ENCODE data around the gene DSG4.

Gene DSG4

GRCh38 chr18:31403409-31403808 is 26.8 kb downstream of the DSG4 start:
- H3K27ac ChIP-seq (ENCODE audit: insufficient read depth in 1 of 2, low read depth in 1 of 2, low read length in 2 of 2, poor library complexity in 1 of 2, severe bottlenecking in 2 of 2) = no peak overlapping the region
- no peaks in the 10 kb centered on the region for H3K36me3 ChIP-seq (ENCODE audit: control insufficient read depth in 4 of 4, insufficient read depth in 4 of 4, low read length in 3 of 4)
- WGBS (ENCODE audit: insufficient coverage) = no CpG with 5 or more reads among the region's 2 CpGs
- ChIA-PET CTCF (interaction anchor here (0.6 kb wide), 1 partner anchor 1410 kb away, joined by 3 read pairs; no protein-coding TSS in a partner anchor), POLR2A (no interaction called here)
- DNase-seq = no peak
- H3K4me3 ChIP-seq (ENCODE audit: control insufficient read depth in 1 of 7, extremely low read depth in 1 of 7, insufficient read depth in 4 of 7, low read depth in 2 of 7, low read length in 6 of 7) = no peak overlapping the region
- H3K4me1 ChIP-seq (ENCODE audit: control extremely low read depth in 1 of 4, control insufficient read depth in 4 of 4, insufficient read depth in 4 of 4, low read length in 3 of 4) = peaks cover 3 to 13% (median 7%) of the 10 kb centered on the region in 4 experiments
- no peaks in the 10 kb centered on the region for H3K9me3 ChIP-seq (ENCODE audit: control extremely low read depth in 1 of 5, control insufficient read depth in 4 of 5, insufficient read depth in 2 of 5, low read depth in 1 of 5, low read length in 4 of 5)
- H3K27me3 ChIP-seq (replicated peaks in 2 of 5; ENCODE audit: control insufficient read depth in 4 of 5, insufficient read depth in 5 of 5, low read length in 4 of 5) = no peaks in the 10 kb centered on the region

- Histone ChIP-seq H3K4me1 (ENCODE audit: control extremely low read depth in 1 of 4, control insufficient read depth in 4 of 4, insufficient read depth in 4 of 4, low read length in 3 of 4) (no peaks in the 10 kb centered on the region), H3K9me3 (ENCODE audit: control extremely low read depth in 1 of 5, control insufficient read depth in 4 of 5, insufficient read depth in 2 of 5, low read depth in 1 of 5, low read length in 4 of 5) (peaks cover 0 to 3% (median 0%) of the 10 kb centered on the region in 5 experiments), H3K27me3 (replicated peaks in 2 of 5; ENCODE audit: control insufficient read depth in 4 of 5, insufficient read depth in 5 of 5, low read length in 4 of 5) (peaks cover 0 to 5% (median 0%) of the 10 kb centered on the region in 5 experiments), H3K4me3 (ENCODE audit: control insufficient read depth in 1 of 7, extremely low read depth in 1 of 7, insufficient read depth in 4 of 7, low read depth in 2 of 7, low read length in 6 of 7) (no peak overlapping the region), H3K27ac (ENCODE audit: insufficient read depth in 1 of 2, low read depth in 1 of 2, low read length in 2 of 2, poor library complexity in 1 of 2, severe bottlenecking in 2 of 2) (no peak overlapping the region), H3K36me3 (ENCODE audit: control insufficient read depth in 4 of 4, insufficient read depth in 4 of 4, low read length in 3 of 4) (no peaks in the 10 kb centered on the region)
- DNase-seq = no peak
- WGBS (ENCODE audit: insufficient coverage) = 100% methylated on average over 2 of the region's 3 CpGs
- POLR2A ChIA-PET = no interaction called here
- CTCF ChIA-PET = interaction anchor here (0.9 to 1.0 kb wide), 2 partner anchors 17 to 50 kb away, joined by 3 read pairs; no protein-coding TSS in a partner anchor
These were observed 31.1 kb downstream of the DSG4 start for GRCh38 chr18:31407649-31408048.

DNA sequence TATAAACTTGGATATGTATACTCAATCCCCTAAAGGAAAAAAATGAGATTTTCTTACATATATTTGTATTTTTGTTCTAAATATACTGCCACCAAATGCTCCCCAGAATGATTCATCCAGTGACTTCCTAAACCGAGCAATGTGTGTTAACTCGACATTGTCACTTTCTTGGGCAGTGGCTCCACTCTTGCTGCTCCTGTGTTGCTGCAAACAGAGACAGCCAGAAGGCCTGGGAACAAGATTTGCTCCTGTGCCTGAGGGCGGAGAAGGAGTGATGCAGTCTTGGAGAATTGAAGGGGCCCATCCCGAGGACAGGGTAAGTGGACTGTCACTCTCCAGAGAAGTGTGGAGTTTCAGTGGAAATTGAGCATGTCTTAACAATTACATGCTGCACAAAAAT is 32.7 kb downstream of the DSG4 start:
- H3K27ac ChIP-seq (ENCODE audit: insufficient read depth in 1 of 2, low read depth in 1 of 2, low read length in 2 of 2, poor library complexity in 1 of 2, severe bottlenecking in 2 of 2) = no peak overlapping the region
- no peak for DNase-seq
- H3K36me3 ChIP-seq (ENCODE audit: control insufficient read depth in 4 of 4, insufficient read depth in 4 of 4, low read length in 3 of 4) = no peaks in the 10 kb centered on the region
- POLR2A ChIA-PET = no interaction called here
- CTCF ChIA-PET = no interaction called here
- peaks cover 0 to 5% (median 0%) of the 10 kb centered on the region in 5 experiments for H3K27me3 ChIP-seq (replicated peaks in 2 of 5; ENCODE audit: control insufficient read depth in 4 of 5, insufficient read depth in 5 of 5, low read length in 4 of 5)
- peaks cover 0 to 3% (median 0%) of the 10 kb centered on the region in 5 experiments for H3K9me3 ChIP-seq (ENCODE audit: control extremely low read depth in 1 of 5, control insufficient read depth in 4 of 5, insufficient read depth in 2 of 5, low read depth in 1 of 5, low read length in 4 of 5)
- 95% methylated on average over 3 of the region's 4 CpGs for WGBS (ENCODE audit: insufficient coverage)
- no peak overlapping the region for H3K4me3 ChIP-seq (ENCODE audit: control insufficient read depth in 1 of 7, extremely low read depth in 1 of 7, insufficient read depth in 4 of 7, low read depth in 2 of 7, low read length in 6 of 7)
- H3K4me1 ChIP-seq (ENCODE audit: control extremely low read depth in 1 of 4, control insufficient read depth in 4 of 4, insufficient read depth in 4 of 4, low read length in 3 of 4) = no peaks in the 10 kb centered on the region

DNA sequence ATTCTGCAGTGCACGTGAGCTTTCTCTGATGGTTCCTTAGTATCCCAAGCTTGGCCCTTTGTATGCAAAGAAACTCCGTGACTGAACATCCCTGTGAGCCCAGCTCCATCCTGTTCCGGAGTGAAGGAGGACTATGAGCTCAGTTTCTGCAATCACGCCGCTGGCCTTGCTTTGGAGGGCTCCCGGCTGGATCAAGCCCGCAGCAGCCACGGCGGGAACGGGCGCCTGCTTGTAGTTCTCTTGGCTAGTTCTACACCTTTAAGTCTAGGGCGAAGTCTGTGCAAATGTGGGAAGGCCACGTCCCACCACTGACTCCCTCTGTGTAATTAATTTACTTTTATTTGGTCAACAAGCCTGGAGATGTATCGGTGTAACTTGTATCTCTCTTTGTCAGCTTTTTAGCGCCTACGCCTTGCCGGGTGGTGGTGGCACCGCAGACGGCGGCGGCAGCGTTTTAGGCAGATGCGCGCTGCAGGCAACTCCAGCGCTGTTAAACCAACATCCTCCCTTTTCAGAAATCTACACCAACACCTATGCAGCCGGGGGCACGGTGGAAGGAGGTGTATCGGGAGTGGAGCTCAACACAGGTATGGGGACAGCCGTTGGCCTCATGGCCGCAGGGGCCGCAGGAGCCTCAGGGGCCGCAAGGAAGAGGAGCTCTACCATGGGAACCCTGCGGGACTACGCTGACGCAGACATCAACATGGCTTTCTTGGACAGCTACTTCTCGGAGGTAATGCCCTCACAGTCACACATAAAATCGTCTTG is 34.3 kb downstream of the DSG4 start:
- POLR2A ChIA-PET = no interaction called here
- WGBS (ENCODE audit: insufficient coverage) = 69% methylated on average over 17 of the region's 37 CpGs
- peaks cover 0 to 3% (median 0%) of the 10 kb centered on the region in 5 experiments for H3K9me3 ChIP-seq (ENCODE audit: control extremely low read depth in 1 of 5, control insufficient read depth in 4 of 5, insufficient read depth in 2 of 5, low read depth in 1 of 5, low read length in 4 of 5)

DNA sequence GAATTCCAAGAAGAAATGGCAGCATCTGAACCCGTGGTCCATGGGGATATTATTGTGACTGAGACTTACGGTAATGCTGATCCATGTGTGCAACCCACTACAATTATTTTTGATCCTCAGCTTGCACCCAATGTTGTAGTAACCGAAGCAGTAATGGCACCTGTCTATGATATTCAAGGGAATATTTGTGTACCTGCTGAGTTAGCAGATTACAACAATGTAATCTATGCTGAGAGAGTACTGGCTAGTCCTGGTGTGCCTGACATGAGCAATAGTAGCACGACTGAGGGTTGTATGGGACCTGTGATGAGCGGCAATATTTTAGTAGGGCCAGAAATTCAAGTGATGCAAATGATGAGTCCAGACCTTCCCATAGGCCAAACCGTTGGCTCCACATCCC is 36.6 kb downstream of the DSG4 start:
- POLR2A ChIA-PET = no interaction called here
- Histone ChIP-seq H3K4me3 (ENCODE audit: control insufficient read depth in 1 of 7, extremely low read depth in 1 of 7, insufficient read depth in 4 of 7, low read depth in 2 of 7, low read length in 6 of 7) (no peak overlapping the region), H3K36me3 (ENCODE audit: control insufficient read depth in 4 of 4, insufficient read depth in 4 of 4, low read length in 3 of 4) (no peaks in the 10 kb centered on the region), H3K27ac (ENCODE audit: insufficient read depth in 1 of 2, low read depth in 1 of 2, low read length in 2 of 2, poor library complexity in 1 of 2, severe bottlenecking in 2 of 2) (no peak overlapping the region), H3K9me3 (ENCODE audit: control extremely low read depth in 1 of 5, control insufficient read depth in 4 of 5, insufficient read depth in 2 of 5, low read depth in 1 of 5, low read length in 4 of 5) (peaks cover 0 to 3% (median 0%) of the 10 kb centered on the region in 5 experiments), H3K27me3 (replicated peaks in 2 of 5; ENCODE audit: control insufficient read depth in 4 of 5, insufficient read depth in 5 of 5, low read length in 4 of 5) (peaks cover 0 to 5% (median 0%) of the 10 kb centered on the region in 5 experiments), H3K4me1 (ENCODE audit: control extremely low read depth in 1 of 4, control insufficient read depth in 4 of 4, insufficient read depth in 4 of 4, low read length in 3 of 4) (no peaks in the 10 kb centered on the region)
- CTCF ChIA-PET = no interaction called here
- 95% methylated on average over 4 of the region's 6 CpGs for WGBS (ENCODE audit: insufficient coverage)
- DNase-seq = no peak

More for the DNA sequence above, 34.3 kb downstream of the DSG4 start:
- no peaks in the 10 kb centered on the region for H3K4me1 ChIP-seq (ENCODE audit: control extremely low read depth in 1 of 4, control insufficient read depth in 4 of 4, insufficient read depth in 4 of 4, low read length in 3 of 4)
- no peaks in the 10 kb centered on the region for H3K36me3 ChIP-seq (ENCODE audit: control insufficient read depth in 4 of 4, insufficient read depth in 4 of 4, low read length in 3 of 4)
- no peak overlapping the region for H3K27ac ChIP-seq (ENCODE audit: insufficient read depth in 1 of 2, low read depth in 1 of 2, low read length in 2 of 2, poor library complexity in 1 of 2, severe bottlenecking in 2 of 2)
- DNase-seq = no peak
- no peak overlapping the region for H3K4me3 ChIP-seq (ENCODE audit: control insufficient read depth in 1 of 7, extremely low read depth in 1 of 7, insufficient read depth in 4 of 7, low read depth in 2 of 7, low read length in 6 of 7)
- CTCF ChIA-PET = interaction anchor here (1.0 kb wide), 2 partner anchors 12 to 13 kb away, joined by 3 read pairs; no protein-coding TSS in a partner anchor
- peaks cover 0 to 5% (median 0%) of the 10 kb centered on the region in 5 experiments for H3K27me3 ChIP-seq (replicated peaks in 2 of 5; ENCODE audit: control insufficient read depth in 4 of 5, insufficient read depth in 5 of 5, low read length in 4 of 5)

DNA sequence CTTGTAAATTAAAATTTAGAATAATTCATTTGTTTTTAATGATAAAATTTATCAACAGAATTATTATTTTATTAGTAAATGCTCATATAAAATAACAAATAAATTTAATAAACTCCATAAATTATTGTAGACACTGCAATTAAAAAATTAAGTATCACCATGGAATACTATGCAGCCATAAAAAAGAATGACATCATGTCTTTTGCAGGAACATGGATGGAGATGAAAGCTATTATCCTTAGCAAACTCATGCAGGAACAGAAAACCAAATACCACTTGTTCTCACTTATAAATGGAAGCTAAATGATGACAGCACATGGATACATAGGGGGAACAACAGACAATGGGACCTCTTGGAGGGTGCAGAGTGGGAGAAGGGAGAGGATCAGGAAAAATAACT is 41.3 kb downstream of the DSG4 start:
- Histone ChIP-seq H3K27me3 (replicated peaks in 2 of 5; ENCODE audit: control insufficient read depth in 4 of 5, insufficient read depth in 5 of 5, low read length in 4 of 5) (no peaks in the 10 kb centered on the region), H3K9me3 (ENCODE audit: control extremely low read depth in 1 of 5, control insufficient read depth in 4 of 5, insufficient read depth in 2 of 5, low read depth in 1 of 5, low read length in 4 of 5) (no peaks in the 10 kb centered on the region), H3K27ac (ENCODE audit: insufficient read depth in 1 of 2, low read depth in 1 of 2, low read length in 2 of 2, poor library complexity in 1 of 2, severe bottlenecking in 2 of 2) (no peak overlapping the region), H3K36me3 (ENCODE audit: control insufficient read depth in 4 of 4, insufficient read depth in 4 of 4, low read length in 3 of 4) (no peaks in the 10 kb centered on the region), H3K4me3 (ENCODE audit: control insufficient read depth in 1 of 7, extremely low read depth in 1 of 7, insufficient read depth in 4 of 7, low read depth in 2 of 7, low read length in 6 of 7) (no peak overlapping the region), H3K4me1 (ENCODE audit: control extremely low read depth in 1 of 4, control insufficient read depth in 4 of 4, insufficient read depth in 4 of 4, low read length in 3 of 4) (no peaks in the 10 kb centered on the region)
- DNase-seq = no peak
- CTCF ChIA-PET = no interaction called here
- POLR2A ChIA-PET = no interaction called here

DNA sequence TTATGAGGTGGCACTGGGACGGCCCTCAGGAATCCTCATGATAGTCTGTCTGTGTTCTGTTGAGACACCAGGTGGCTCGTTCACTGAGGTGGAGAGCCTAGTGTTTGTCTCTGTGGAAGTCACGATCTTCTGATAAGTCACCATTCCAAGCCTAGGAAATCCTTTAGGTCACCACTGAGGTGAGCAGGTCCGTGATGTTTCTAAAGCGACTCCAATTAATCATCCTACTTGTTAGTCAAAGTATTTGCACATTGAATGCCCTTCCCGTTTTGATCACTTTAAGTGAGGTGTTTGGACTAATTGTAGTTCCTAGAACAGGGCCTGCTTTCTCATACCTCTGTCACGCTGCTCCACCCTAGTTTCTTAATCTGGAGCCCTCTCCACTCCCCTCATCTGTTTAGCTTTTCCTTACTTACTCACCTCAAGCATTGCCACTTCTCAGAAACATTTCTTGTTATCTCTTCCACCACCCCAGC is 42.9 kb downstream of the DSG4 start:
- Histone ChIP-seq H3K36me3 (ENCODE audit: control insufficient read depth in 4 of 4, insufficient read depth in 4 of 4, low read length in 3 of 4) (no peaks in the 10 kb centered on the region), H3K4me1 (ENCODE audit: control extremely low read depth in 1 of 4, control insufficient read depth in 4 of 4, insufficient read depth in 4 of 4, low read length in 3 of 4) (no peaks in the 10 kb centered on the region), H3K27me3 (replicated peaks in 2 of 5; ENCODE audit: control insufficient read depth in 4 of 5, insufficient read depth in 5 of 5, low read length in 4 of 5) (no peaks in the 10 kb centered on the region), H3K9me3 (ENCODE audit: control extremely low read depth in 1 of 5, control insufficient read depth in 4 of 5, insufficient read depth in 2 of 5, low read depth in 1 of 5, low read length in 4 of 5) (no peaks in the 10 kb centered on the region), H3K4me3 (ENCODE audit: control insufficient read depth in 1 of 7, extremely low read depth in 1 of 7, insufficient read depth in 4 of 7, low read depth in 2 of 7, low read length in 6 of 7) (no peak overlapping the region), H3K27ac (ENCODE audit: insufficient read depth in 1 of 2, low read depth in 1 of 2, low read length in 2 of 2, poor library complexity in 1 of 2, severe bottlenecking in 2 of 2) (no peak overlapping the region)
- POLR2A ChIA-PET = no interaction called here
- DNase-seq = no peak
- CTCF ChIA-PET = no interaction called here
- whole genome bisulfite sequencing (ENCODE audit: insufficient coverage) = 100% methylated on average over 7 of the region's 7 CpGs

Measured in common myeloid progenitor, CD34-positive (primary cell).